Esophagus muscularis mucosa (tissue), 4 donors: ENCODE measurements around the gene MIOS. TPM values are rescaled to one million over a fixed set of nuclear protein-coding genes. Genes with fewer than 3 reads are reported as not detected.
"Not testable (repeated sequence)": the region's sequence is repeated elsewhere in the genome, so short reads cannot be mapped to it uniquely, and the experiment has no call there.

Source experiments
- DNase-seq: peaks from one replicate; pipeline ENCODE4 v3.0.0-alpha.2; 2017; ENCODE audit errors: extremely low spot score
- H3K27ac ChIP-seq, 4 donors: fragments of 200-600 bp; sonication (generic); replicated peaks in 1 of 4; 1 replicate in 3 of 4; 2 replicates in 1 of 4; pipeline ENCODE4 v1.5.1; 2016 to 2019; ENCODE audit warnings: mild to moderate bottlenecking in 1 of 4
- H3K27me3 ChIP-seq, 4 donors: fragments of 200-600 bp; sonication (generic); one replicate each; pipeline versions ENCODE4 v1.5.1 to v1.6.0; 2016 to 2019
- H3K36me3 ChIP-seq, 4 donors: fragments of 200-600 bp; sonication (generic); one replicate each; pipeline ENCODE4 v1.5.1; 2016 to 2019
- H3K4me1 ChIP-seq, 4 donors: fragments of 200-600 bp; sonication (generic); one replicate each; pipeline ENCODE4 v1.5.1; 2016 to 2019
- H3K4me3 ChIP-seq, 4 donors: fragments of 200-600 bp; sonication (generic); 1 replicate in 2 of 4; 2 replicates in 2 of 4; pipeline ENCODE4 v1.5.1; 2016 to 2019; ENCODE audit warnings: mild to moderate bottlenecking in 4 of 4, moderate library complexity in 1 of 4
- H3K9me3 ChIP-seq, 4 donors: fragments of 200-600 bp; sonication (generic); 1 replicate in 3 of 4; 2 replicates in 1 of 4; pipeline ENCODE4 v1.5.1; 2016 to 2019
- EP300 ChIP-seq: sonication (generic); formaldehyde crosslinking; IDR thresholded peaks from one replicate; pipeline ENCODE4 v1.6.1; 2017; ENCODE audit warnings: antibody characterized with exemption
- POLR2A ChIP-seq: fragments of 450-650 bp; IDR thresholded peaks from one replicate; pipeline ENCODE4 v1.6.1; 2017; ENCODE audit warnings: antibody characterized with exemption, moderate library complexity, mild to moderate bottlenecking, low read depth
- POLR2AphosphoS5 ChIP-seq, 2 donors: sonication (generic); formaldehyde crosslinking; IDR thresholded peaks; one replicate each; pipeline ENCODE4 v1.6.1; 2017; ENCODE audit warnings: antibody characterized with exemption in 2 of 2
- WGBS: methylation state at CpG from one replicate; pipeline ENCODE4 v1.1.5; 2018; 5-methylcytosine and 5-hydroxymethylcytosine counted together
- intact Hi-C: fragments of 100-400 bp; cut with DNase I; formaldehyde crosslinking; loops from one replicate; pipeline ENCODE4 v1.15.1; 2023
- total RNA-seq, 4 donors: library from RNA; depleted of rRNA; stranded (reverse); fragments of >200 nt; gene quantifications; one replicate each; pipeline versions ENCODE4 v1.1.0 to v1.2.1, GENCODE V29; 2016
- TF ChIP-seq, protein P1 (sequence below), 3 experiments: fragments of 200-600 bp in 2 of 3; fragments of 450-650 bp in 1 of 3; sonication (generic) in 2 of 3; IDR thresholded peaks; one replicate each; pipeline ENCODE4 v1.5.1; 2017 to 2019; ENCODE audit warnings: antibody characterized with exemption in 3 of 3, mild to moderate bottlenecking in 2 of 3, moderate library complexity in 1 of 3

Gene MIOS
- total RNA-seq, 4 donors from 2014 or later, result 17.5 to 32.5 (median 25.7) TPM

DNA sequence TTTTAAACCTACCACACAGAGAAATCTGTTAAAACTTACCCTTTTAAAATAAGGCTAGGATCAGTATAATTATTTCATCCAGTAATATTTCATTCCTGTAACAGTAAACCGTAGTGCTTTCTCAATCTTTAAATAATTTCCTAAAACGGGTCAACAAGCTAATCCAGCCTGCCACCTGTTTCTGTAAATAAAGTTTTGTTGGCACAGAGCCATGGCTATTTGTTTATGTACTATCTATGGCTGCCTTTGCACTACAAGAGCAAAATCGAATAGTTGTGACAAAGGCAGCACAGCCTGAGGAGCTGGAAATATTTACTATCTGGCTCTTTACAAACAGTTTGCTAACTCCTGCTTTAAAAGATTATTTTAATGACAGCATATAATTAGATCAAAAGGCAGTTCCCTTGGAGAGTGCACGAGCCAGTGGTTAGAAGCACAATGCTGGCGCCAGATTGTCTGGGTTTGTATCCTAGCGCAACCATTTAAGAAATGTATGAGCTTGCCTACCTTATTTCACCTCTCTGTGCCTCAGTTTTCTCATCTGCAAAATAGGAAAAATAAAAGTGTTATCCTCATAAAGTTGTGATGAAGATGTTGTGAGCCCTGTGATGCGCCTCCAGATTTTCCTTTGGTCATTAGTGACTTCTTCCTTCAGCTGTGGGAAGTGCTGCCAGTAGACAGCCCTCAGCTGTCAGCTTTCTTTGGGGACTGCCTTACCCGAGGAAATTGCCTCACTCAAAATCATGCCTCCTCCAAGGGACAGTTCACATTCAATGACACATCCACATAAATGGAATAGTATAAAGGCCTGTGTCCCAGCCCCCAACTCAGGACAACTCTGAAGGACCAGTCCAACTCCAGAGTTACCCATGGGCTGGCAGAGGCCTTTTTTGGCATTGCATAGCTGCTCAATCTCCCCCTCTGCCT, 11.8 kb upstream of the MIOS start:
- WGBS, result 69% methylated on average over 8 of the region's 8 CpGs
- peaks cover 0 to 7% (median 0%) of the 10 kb centered on the region in 4 donors for H3K9me3 ChIP-seq
- H3K27me3 ChIP-seq, result no peaks in the 10 kb centered on the region
- no peak overlapping the region for H3K4me3 ChIP-seq
- H3K36me3 ChIP-seq, result peaks cover 0 to 22% (median 0%) of the 10 kb centered on the region in 4 donors
- no peaks in the 10 kb centered on the region for H3K4me1 ChIP-seq
- TF ChIP-seq EP300 (no peak), POLR2A (no peak), POLR2AphosphoS5 (IDR thresholded peaks at IDR 0.05) (no peak)
- TF ChIP-seq, protein P1, sequence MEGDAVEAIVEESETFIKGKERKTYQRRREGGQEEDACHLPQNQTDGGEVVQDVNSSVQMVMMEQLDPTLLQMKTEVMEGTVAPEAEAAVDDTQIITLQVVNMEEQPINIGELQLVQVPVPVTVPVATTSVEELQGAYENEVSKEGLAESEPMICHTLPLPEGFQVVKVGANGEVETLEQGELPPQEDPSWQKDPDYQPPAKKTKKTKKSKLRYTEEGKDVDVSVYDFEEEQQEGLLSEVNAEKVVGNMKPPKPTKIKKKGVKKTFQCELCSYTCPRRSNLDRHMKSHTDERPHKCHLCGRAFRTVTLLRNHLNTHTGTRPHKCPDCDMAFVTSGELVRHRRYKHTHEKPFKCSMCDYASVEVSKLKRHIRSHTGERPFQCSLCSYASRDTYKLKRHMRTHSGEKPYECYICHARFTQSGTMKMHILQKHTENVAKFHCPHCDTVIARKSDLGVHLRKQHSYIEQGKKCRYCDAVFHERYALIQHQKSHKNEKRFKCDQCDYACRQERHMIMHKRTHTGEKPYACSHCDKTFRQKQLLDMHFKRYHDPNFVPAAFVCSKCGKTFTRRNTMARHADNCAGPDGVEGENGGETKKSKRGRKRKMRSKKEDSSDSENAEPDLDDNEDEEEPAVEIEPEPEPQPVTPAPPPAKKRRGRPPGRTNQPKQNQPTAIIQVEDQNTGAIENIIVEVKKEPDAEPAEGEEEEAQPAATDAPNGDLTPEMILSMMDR (IDR thresholded peaks at IDR 0.05), result no peak
- H3K27ac ChIP-seq, result no peak overlapping the region
- no peak for DNase-seq
- intact Hi-C loops, result no loop called here

- Histone ChIP-seq H3K27ac (no peak overlapping the region), H3K4me3 (no peak overlapping the region), H3K4me1 (no peaks in the 10 kb centered on the region), H3K36me3 (peaks cover 0 to 18% (median 0%) of the 10 kb centered on the region in 4 donors), H3K9me3 (peaks cover 0 to 7% (median 0%) of the 10 kb centered on the region in 4 donors), H3K27me3 (no peaks in the 10 kb centered on the region)
- intact Hi-C loops, result no loop called here
- no peak for TF ChIP-seq POLR2AphosphoS5 (IDR thresholded peaks at IDR 0.05)
- no peak for TF ChIP-seq EP300
- TF ChIP-seq, protein P1 (IDR thresholded peaks at IDR 0.05), result no peak
- TF ChIP-seq POLR2A, result no peak
- no peak for DNase-seq
- WGBS, result 100% methylated on average over 1 of the region's 1 CpG
Measured at GRCh38 chr7:7556852-7557251, 9.8 kb upstream of the MIOS start.

DNA sequence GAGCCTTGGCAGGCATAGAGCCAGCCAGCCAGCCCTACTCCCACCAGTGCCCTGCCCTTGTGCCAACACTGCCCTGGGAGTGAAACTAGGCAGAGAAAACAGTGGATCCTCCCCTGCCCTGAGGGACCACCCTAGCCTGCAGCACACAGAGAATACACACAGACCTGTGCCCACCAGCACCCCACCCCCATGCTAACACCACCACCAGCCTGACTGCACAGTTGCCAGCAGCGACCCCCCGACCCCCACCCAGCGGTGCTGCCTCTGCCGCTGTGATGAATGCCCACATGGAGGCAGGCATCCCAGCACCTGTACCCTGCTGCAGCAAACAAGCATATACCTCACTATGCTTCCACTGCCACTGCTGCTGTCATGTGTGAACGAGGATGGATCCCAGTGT, 9.4 kb upstream of the MIOS start:
- WGBS, result 100% methylated on average over 1 of the region's 5 CpGs
- Histone ChIP-seq H3K4me3 (no peak overlapping the region), H3K27ac (no peak overlapping the region)

DNA sequence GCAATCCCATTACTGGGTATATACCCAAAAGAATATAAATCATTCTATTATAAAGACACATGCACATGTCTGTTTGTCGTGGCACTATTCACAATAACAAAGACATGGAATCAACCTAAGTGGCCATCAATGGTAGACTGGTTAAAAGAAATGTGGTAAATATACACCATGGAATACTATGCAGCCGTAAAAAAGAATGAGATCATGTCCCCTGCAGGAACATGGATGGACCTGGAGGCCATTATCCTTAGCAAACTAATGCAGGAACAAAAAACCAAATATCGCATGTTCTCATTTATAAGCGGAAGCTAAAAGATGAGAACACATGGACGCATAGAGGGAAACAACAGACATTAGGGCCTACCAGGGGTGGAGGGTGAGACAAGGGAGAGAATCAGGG, 5.1 kb upstream of the MIOS start:
- not testable (repeated sequence) for H3K4me1 ChIP-seq, H3K9me3 ChIP-seq, DNase-seq, H3K27ac ChIP-seq, H3K27me3 ChIP-seq, H3K4me3 ChIP-seq
- 96% methylated on average over 5 of the region's 5 CpGs for WGBS
- intact Hi-C loops, result loop anchor here (10.0 kb wide), 1 partner anchor 377 kb away; the partner anchor contains the start of gene C1GALT1
- peaks cover 0 to 13% (median 0%) of the 10 kb centered on the region in 4 donors for H3K36me3 ChIP-seq

More for the DNA sequence above, 9.4 kb upstream of the MIOS start:
- intact Hi-C loops, result no loop called here
- H3K27me3 ChIP-seq, result no peaks in the 10 kb centered on the region
- H3K4me1 ChIP-seq, result no peaks in the 10 kb centered on the region
- no peak for DNase-seq
- H3K36me3 ChIP-seq, result peaks cover 0 to 14% (median 0%) of the 10 kb centered on the region in 4 donors
- peaks cover 0 to 7% (median 0%) of the 10 kb centered on the region in 4 donors for H3K9me3 ChIP-seq
- TF ChIP-seq, protein P1 (IDR thresholded peaks at IDR 0.05), result no peak
- TF ChIP-seq POLR2AphosphoS5 (IDR thresholded peaks at IDR 0.05) (no peak), POLR2A (no peak), EP300 (no peak)

- H3K27me3 ChIP-seq, result no peaks in the 10 kb centered on the region
- intact Hi-C loops, result loop anchor here (10.0 kb wide), 1 partner anchor 378 kb away; the partner anchor contains the start of gene C1GALT1
- peaks cover 0 to 7% (median 0%) of the 10 kb centered on the region in 4 donors for H3K36me3 ChIP-seq
- WGBS, result 87% methylated on average over 3 of the region's 3 CpGs
- no peak for DNase-seq
- H3K9me3 ChIP-seq, result peaks cover 0 to 7% (median 0%) of the 10 kb centered on the region in 4 donors
- no peak overlapping the region for H3K4me3 ChIP-seq
- TF ChIP-seq POLR2A, result no peak
- no peak for TF ChIP-seq POLR2AphosphoS5 (IDR thresholded peaks at IDR 0.05)
- no peak for TF ChIP-seq EP300
- H3K27ac ChIP-seq, result no peak overlapping the region
- H3K4me1 ChIP-seq, result peaks cover 2 to 12% (median 9%) of the 10 kb centered on the region in 4 donors
Measured at GRCh38 chr7:7562736-7563135, 3.9 kb upstream of the MIOS start.
